IMR-90 (cell line): ENCODE data around the gene RNF19B. TPM values are rescaled to one million over a fixed set of nuclear protein-coding genes. Genes with fewer than 3 reads are reported as not detected.

ENCODE experiments used
- ATAC-seq: fragments of 200-7000 bp; cut with Tn5 transposase; 2 replicates; pipeline ENCODE4 v1.9.1; 2020; ENCODE audit warnings: low read depth, mild to moderate bottlenecking, moderate library complexity
- BruUV-seq: library from RNA; stranded (reverse); fragments of 400-500 nt; replicated peaks from 2 replicates; lab custom pipeline; 2021; lab: Mats Ljungman, UMichigan
- CTCF ChIA-PET: fragments of 300-600 bp; formaldehyde crosslinking; extraction: SDS; loops from one replicate; lab custom pipeline; 2021; ENCODE audit warnings: antibody characterized with exemption; lab: Yijun Ruan, JAX
- POLR2A ChIA-PET: fragments of 300-600 bp; sonication (Branson Sonifier 250); formaldehyde crosslinking; loops from one replicate; lab custom pipeline; 2022; ENCODE audit warnings: antibody characterized with exemption; ENCODE audit not compliant: unreplicated experiment; lab: Charles Lee
- DNase-seq: peaks from one replicate; pipeline ENCODE4 v3.0.0; 2013
- H2AFZ ChIP-seq: replicated peaks from 2 replicates; pipeline ENCODE3; 2013; ENCODE audit warnings: low read length, mild to moderate bottlenecking; ENCODE audit not compliant: poor library complexity
- H2AK5ac ChIP-seq: 2 replicates; pipeline ENCODE4 v1.6.1; 2013; ENCODE audit warnings: low read depth, low read length, inconsistent platforms
- H2AK9ac ChIP-seq: replicated peaks from 2 replicates; pipeline ENCODE3; 2013; ENCODE audit warnings: mild to moderate bottlenecking, low read depth, low read length, moderate library complexity; ENCODE audit not compliant: poor library complexity
- H2BK120ac ChIP-seq: 2 replicates; pipeline ENCODE4 v1.6.1; 2013; ENCODE audit warnings: low read depth, low read length, inconsistent platforms
- H2BK15ac ChIP-seq: 3 replicates; pipeline ENCODE4 v1.6.1; 2013; ENCODE audit warnings: low read depth, low read length, inconsistent platforms
- H2BK20ac ChIP-seq: 2 replicates; pipeline ENCODE4 v1.6.1; 2013; ENCODE audit warnings: low read depth, mild to moderate bottlenecking, inconsistent platforms, low read length, moderate library complexity
- H2BK5ac ChIP-seq: 2 replicates; pipeline ENCODE4 v1.6.1; 2013; ENCODE audit warnings: mild to moderate bottlenecking, low read depth, low read length, inconsistent platforms; ENCODE audit not compliant: poor library complexity, severe bottlenecking
- H3K14ac ChIP-seq: replicated peaks from 2 replicates; pipeline ENCODE4 v1.6.1; 2013; ENCODE audit warnings: low read depth, low read length, inconsistent platforms
- H3K18ac ChIP-seq: 2 replicates; pipeline ENCODE4 v1.6.1; 2013; ENCODE audit warnings: low read depth, low read length, control low read depth
- H3K23ac ChIP-seq: 2 replicates; pipeline ENCODE4 v1.6.1; 2013; ENCODE audit warnings: low read depth, low read length, inconsistent platforms
- H3K27ac ChIP-seq: 2 replicates; pipeline ENCODE4 v1.5.1; 2013; ENCODE audit warnings: mild to moderate bottlenecking, control low read depth, low read length; ENCODE audit not compliant: insufficient read depth
- H3K27me3 ChIP-seq: 2 replicates; pipeline ENCODE4 v1.6.1; 2013; ENCODE audit warnings: low read length; ENCODE audit not compliant: control insufficient read depth, insufficient read depth
- H3K36me3 ChIP-seq: 2 replicates; pipeline ENCODE4 v1.6.1; 2013; ENCODE audit warnings: low read length, mixed read lengths; ENCODE audit not compliant: control insufficient read depth, insufficient read depth
- H3K4ac ChIP-seq: 2 replicates; pipeline ENCODE4 v1.6.1; 2013; ENCODE audit warnings: low read depth, low read length, inconsistent platforms
- H3K4me1 ChIP-seq: 2 replicates; pipeline ENCODE4 v1.6.1; 2013; ENCODE audit warnings: low read length, mixed read lengths; ENCODE audit not compliant: control insufficient read depth, insufficient read depth
- H3K4me2 ChIP-seq: 2 replicates; pipeline ENCODE4 v1.6.1; 2013; ENCODE audit warnings: low read depth, mild to moderate bottlenecking, control low read depth, low read length, moderate library complexity
- H3K4me3 ChIP-seq: 2 replicates; pipeline ENCODE4 v1.5.1; 2013; ENCODE audit warnings: low read depth, mild to moderate bottlenecking, control low read depth, low read length, moderate library complexity; ENCODE audit not compliant: insufficient read depth
- H3K56ac ChIP-seq: 2 replicates; pipeline ENCODE4 v1.6.1; 2013; ENCODE audit warnings: low read length, inconsistent platforms; ENCODE audit not compliant: insufficient read depth; ENCODE audit errors: extremely low read depth
- H3K79me1 ChIP-seq, 2 experiments: 2 replicates each; pipeline ENCODE4 v1.6.1; 2013; ENCODE audit warnings: low read length in 2 of 2, inconsistent platforms in 1 of 2, low read depth in 1 of 2
- H3K9ac ChIP-seq: 2 replicates; pipeline ENCODE4 v1.6.1; 2013; ENCODE audit warnings: low read depth, low read length, control low read depth
- H3K9me1 ChIP-seq: 2 replicates; pipeline ENCODE4 v1.6.1; 2013; ENCODE audit warnings: low read length, inconsistent platforms; ENCODE audit not compliant: insufficient read depth
- H3K9me3 ChIP-seq: 2 replicates; pipeline ENCODE4 v1.6.1; 2013; ENCODE audit warnings: low read length; ENCODE audit not compliant: control insufficient read depth, insufficient read depth
- H4K20me1 ChIP-seq: 2 replicates; pipeline ENCODE4 v1.6.1; 2013; ENCODE audit warnings: low read length, inconsistent platforms; ENCODE audit not compliant: insufficient read depth
- H4K5ac ChIP-seq: 2 replicates; pipeline ENCODE4 v1.6.1; 2013; ENCODE audit warnings: mild to moderate bottlenecking, low read depth, low read length, control low read depth
- H4K8ac ChIP-seq, 2 experiments: 2 replicates each; pipeline ENCODE4 v1.6.1; 2013; ENCODE audit warnings: low read depth in 2 of 2, low read length in 2 of 2, control low read depth in 1 of 2, inconsistent platforms in 1 of 2
- H4K91ac ChIP-seq: 2 replicates; pipeline ENCODE4 v1.6.1; 2013; ENCODE audit warnings: low read depth, low read length, inconsistent platforms; ENCODE audit not compliant: insufficient read depth
- FOS ChIP-seq: fragments of 150-350 bp; IDR thresholded peaks from 2 replicates; pipeline ENCODE4 v1.6.1; 2016; ENCODE audit warnings: low read depth, low read length
- MAZ ChIP-seq: IDR thresholded peaks from 2 replicates; pipeline ENCODE4 v1.6.1; 2012; ENCODE audit warnings: low read depth, mild to moderate bottlenecking, low read length, improper control_type of control experiment, moderate library complexity, borderline replicate concordance
- MXI1 ChIP-seq: IDR thresholded peaks from 2 replicates; pipeline ENCODE4 v1.6.1; 2012; ENCODE audit warnings: low read depth, mild to moderate bottlenecking, low read length, moderate library complexity, borderline replicate concordance
- WGBS, 2 experiments: methylation state at CpG; one replicate each; pipeline versions ENCODE4 v1.1.5 to v1.1.7; 2013; ENCODE audit warnings: missing lambda C conversion rate in 2 of 2; ENCODE audit not compliant: insufficient read length in 1 of 2; ENCODE audit errors: extremely low coverage in 2 of 2; 5-methylcytosine and 5-hydroxymethylcytosine counted together
- dilution Hi-C: fragments of 300-500 bp; cut with HindIII; formaldehyde crosslinking; loops from one replicate; pipeline ENCODE4 v1.14.3; 2018; ENCODE audit warnings: low sequenced_read_pairs; ENCODE audit not compliant: unreplicated experiment
- in situ Hi-C: fragments of 300-500 bp; cut with MboI; formaldehyde crosslinking; loops from 3 replicates; pipeline ENCODE4 v1.14.3; 2019; ENCODE audit warnings: low sequenced_read_pairs, inconsistent platforms, mixed read lengths
- intact Hi-C: fragments of 100-400 bp; cut with micrococcal nuclease; formaldehyde crosslinking; loops from 2 replicates; pipeline ENCODE4 v1.10.0; 2022
- polyA plus RNA-seq, 3 experiments: library from polyadenylated mRNA; depleted of rRNA; stranded (reverse); fragments of >200 nt; gene quantifications; 2 replicates each; pipeline ENCODE4 v1.2.3, GENCODE V29; 2012; ENCODE audit warnings: low replicate concordance in 1 of 3
- total RNA-seq: library from RNA; depleted of rRNA; stranded (reverse); fragments of >200 nt; gene quantifications from 2 replicates; pipeline ENCODE4 v1.2.3, GENCODE V29; 2012

RNF19B gene
- total and polyA plus RNA-seq, 2 of the 4 experiments (the other 2 are of a cell fraction) = 10.0 to 11.6 TPM

DNA sequence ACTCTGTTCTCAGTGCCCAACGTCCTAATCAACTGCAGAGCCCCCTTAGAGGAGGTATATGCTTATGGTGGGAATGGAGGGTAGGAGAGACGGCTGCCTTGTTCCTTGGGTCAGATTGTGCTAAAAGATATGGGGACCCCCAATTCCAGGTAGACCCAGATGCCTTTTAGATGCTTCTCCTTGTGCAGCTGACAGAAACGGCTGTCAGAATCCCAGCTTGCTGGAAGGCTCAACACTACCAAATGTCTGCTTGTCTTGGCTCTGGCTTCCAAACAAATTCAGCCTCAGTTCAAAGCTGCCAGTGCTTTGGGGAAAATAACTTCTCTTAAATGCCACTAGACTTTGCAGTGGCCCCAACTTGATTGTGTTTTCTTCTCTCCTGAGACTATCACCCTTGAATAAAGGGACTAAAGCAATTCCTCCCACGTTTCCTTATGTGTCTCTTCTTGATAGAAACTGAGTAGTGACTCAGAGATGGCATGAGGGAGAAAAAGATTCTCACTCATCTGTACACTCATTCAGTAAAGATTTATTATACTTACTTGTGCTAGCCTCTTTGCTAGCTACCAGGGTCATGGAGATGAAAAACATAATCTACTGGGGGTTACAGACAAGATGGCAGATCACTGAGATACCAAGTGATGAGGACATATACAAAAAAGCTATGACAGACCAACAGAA is 3.4 kb upstream of the RNF19B start:
- Histone ChIP-seq H2AK5ac (no peak overlapping the region), H3K9me1 (peaks cover 8% of the 10 kb centered on the region), H3K56ac (no peak overlapping the region), H4K5ac (no peak overlapping the region), H2BK120ac (peak overlapping the region; percentile 17; the same call in 1 of the 2 replicates), H3K23ac (no peak overlapping the region), H3K27ac (no peak overlapping the region), H2BK5ac (peak overlapping the region; percentile 57), H3K4me3 (no peak overlapping the region), H4K20me1 (peaks cover 9% of the 10 kb centered on the region), H3K79me1 (peaks cover 4 to 5% of the 10 kb centered on the region in 2 experiments; a peak in 3 of 4 replicates), H2AK9ac (no peak overlapping the region), H3K4me1 (peaks cover 8% of the 10 kb centered on the region), H4K8ac (peak overlapping the region in 1 of 2 experiments; percentile 29; a peak in 1 of 4 replicates), H3K9me3 (no peaks in the 10 kb centered on the region), H3K36me3 (no peaks in the 10 kb centered on the region), H2BK20ac (no peak overlapping the region), H3K14ac (peak overlapping the region; percentile 39), H2BK15ac (peak overlapping the region; percentile 38; the same call in 1 of the 3 replicates), H3K18ac (peak overlapping the region; percentile 44; the same call in 1 of the 2 replicates), H3K4me2 (peak overlapping the region; percentile 50; the same call in 1 of the 2 replicates), H3K9ac (no peak overlapping the region), H3K27me3 (peaks cover 2% of the 10 kb centered on the region), H4K91ac (no peak overlapping the region), H3K4ac (peak overlapping the region; percentile 7; the same call in 1 of the 2 replicates), H2AFZ (peak overlapping the region; percentile 35)
- in situ Hi-C loops (no loop called here), intact Hi-C loops (no loop called here), dilution Hi-C loops (no loop called here)
- TF ChIP-seq MXI1 (0 out of 2 replicates have a peak, but pooled peaks have one; percentile 21), MAZ (no peak), FOS (peak; percentile 38; the same call in 1 of the 2 replicates)
- ATAC-seq = no peak
- CTCF ChIA-PET = interaction anchor here (1.4 kb wide), 1 partner anchor 35 kb away, joined by 3 read pairs; no protein-coding TSS in a partner anchor
- 33% methylated on average over 2 of the region's 4 CpGs; no CpG with 5 or more reads in 1 of the 2 experiments for WGBS, 2 experiments
- no TSS peak for BruUV-seq
- POLR2A ChIA-PET = no interaction called here
- peak; percentile 77 for DNase-seq
